ENCODE measurements around the gene POT1. TPM values are rescaled to one million over a fixed set of nuclear protein-coding genes. Genes with fewer than 3 reads are reported as not detected.

Gene POT1
- total and polyA plus RNA-seq, 2 donors (not counting 3 experiments of a cell fraction or from before 2014, with no cell fraction given): 11.1 to 22.4 TPM

- intact Hi-C loops (cut with micrococcal nuclease) (loop anchor here (1.0 to 5.0 kb wide), 8 partner anchors 20 to 989 kb away; partner anchors contain the start of gene TMEM229A), dilution Hi-C loops (cut with MboI; ENCODE audit: extremely low pct_ligation_motif_present, low sequenced_read_pairs) (no loop called here)
- Histone ChIP-seq H3K4me2 (ENCODE audit: insufficient read depth, low read length) (no peak overlapping the region), H3K9me1 (replicated peaks; ENCODE audit: control insufficient read depth, extremely low read depth, insufficient read depth, low read length) (no peaks in the 10 kb centered on the region), H4K20me1 (replicated peaks; ENCODE audit: control insufficient read depth, extremely low read depth, insufficient read depth, low read length) (no peaks in the 10 kb centered on the region), H3K4me1 (ENCODE audit: control insufficient read depth, extremely low read depth, insufficient read depth, low read length) (peaks cover 14% of the 10 kb centered on the region), H3K27me3 (ENCODE audit: control insufficient read depth in 2 of 2, insufficient read depth in 2 of 2, low read length in 2 of 2) (peaks cover 0 to 4% of the 10 kb centered on the region in 2 experiments), H3K79me2 (ENCODE audit: control insufficient read depth, insufficient read depth, low read length) (no peaks in the 10 kb centered on the region), H3K9me3 (replicated peaks; ENCODE audit: control insufficient read depth, insufficient read depth, low read length) (no peaks in the 10 kb centered on the region), H2AFZ (ENCODE audit: low read depth, low read length) (no peak overlapping the region), H3K9ac (replicated peaks; ENCODE audit: extremely low read depth, insufficient read depth, low read length) (no peak overlapping the region), H3K4me3 (replicated peaks in 1 of 3; ENCODE audit: insufficient read depth in 1 of 3, low read depth in 1 of 3, low read length in 3 of 3) (no peak overlapping the region), H3K27ac (ENCODE audit: insufficient read depth, low read depth, low read length) (no peak overlapping the region), H3K36me3 (ENCODE audit: control insufficient read depth in 2 of 2, extremely low read depth in 1 of 2, insufficient read depth in 2 of 2, low read length in 2 of 2) (no peaks in the 10 kb centered on the region)
- DNase-seq (ENCODE audit: low read depth, low spot score): no peak
- BruUV-seq (replicated peaks): no TSS peak
- no peak for FAIRE-seq
- no peak for TF ChIP-seq FOS (IDR thresholded peaks at IDR 0.05; ENCODE audit: borderline replicate concordance, insufficient read depth, low read length)
- TF ChIP-seq POLR2AphosphoS5 (IDR thresholded peaks at IDR 0.05; ENCODE audit: insufficient read depth, low read depth, low read length): no peak
- TF ChIP-seq, protein P1, sequence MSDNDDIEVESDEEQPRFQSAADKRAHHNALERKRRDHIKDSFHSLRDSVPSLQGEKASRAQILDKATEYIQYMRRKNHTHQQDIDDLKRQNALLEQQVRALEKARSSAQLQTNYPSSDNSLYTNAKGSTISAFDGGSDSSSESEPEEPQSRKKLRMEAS (IDR thresholded peaks at IDR 0.05; ENCODE audit: insufficient read depth, insufficient read length): no peak
- TF ChIP-seq JUN (IDR thresholded peaks at IDR 0.05; ENCODE audit: borderline replicate concordance, insufficient read depth, insufficient read length, low read depth): no peak
- TF ChIP-seq EZH2 (IDR thresholded peaks at IDR 0.05; ENCODE audit: borderline replicate concordance, low read depth, low read length, severe bottlenecking): no peak
- no peak for TF ChIP-seq MYC (IDR thresholded peaks at IDR 0.05; ENCODE audit: low read depth, low read length)
- POLR2A ChIA-PET: no interaction called here
- CTCF ChIA-PET: interaction anchor here (1.1 to 7.9 kb wide), 5 partner anchors 134 to 1205 kb away, joined by 3 to 217 read pairs (median 4); no protein-coding TSS in a partner anchor
These were observed 143.6 kb downstream of the POT1 start for GRCh38 chr7:124785994-124786393.
